Amygdala (tissue), 56 donors: ENCODE data around the gene LMF1.

Source experiments
- DNase-seq, 56 donors: peaks; one replicate each; lab custom pipeline; 2025; lab: John Stamatoyannopoulos, UW

LMF1 gene

DNA sequence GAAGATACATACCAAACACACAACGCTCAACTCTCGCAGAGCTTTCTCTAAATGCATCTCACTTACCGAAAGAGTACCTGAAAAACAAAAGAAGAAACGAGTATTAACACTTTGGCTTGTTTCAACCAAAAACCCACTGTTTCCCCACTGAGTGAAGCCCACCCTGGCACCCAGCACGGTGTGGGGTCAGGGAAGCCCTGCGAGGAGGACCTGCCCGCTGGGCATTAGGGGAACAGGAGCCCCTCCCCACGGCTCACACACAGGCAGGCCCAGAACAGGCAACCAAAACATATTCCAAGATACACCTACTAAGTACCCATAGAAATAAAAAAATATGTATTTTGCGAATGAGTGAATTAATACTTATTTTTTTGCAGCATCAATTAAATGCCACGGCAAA lies 36.6 kb downstream of the LMF1 start:
- no peak for DNase-seq

DNA sequence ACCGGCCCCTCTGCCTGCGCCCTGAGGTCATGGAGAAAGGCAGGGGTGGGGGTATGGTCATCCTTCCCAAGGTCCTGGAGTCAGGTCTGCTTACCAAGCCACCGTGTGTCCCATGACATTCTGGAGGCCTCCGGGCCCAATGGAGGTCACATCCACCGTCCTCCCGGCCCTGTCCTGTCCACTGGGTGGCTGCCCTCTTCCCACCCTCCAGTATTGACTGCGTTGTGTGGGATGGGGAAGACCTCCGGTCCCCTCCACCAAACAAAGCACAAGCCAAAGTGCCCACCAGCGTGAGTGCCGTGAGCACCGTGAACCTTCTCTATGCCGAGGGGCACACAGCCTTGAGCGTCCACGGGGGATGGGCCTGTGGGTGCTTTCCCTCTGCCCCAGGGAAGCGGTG lies 37.2 kb downstream of the LMF1 start:
- no peak for DNase-seq

DNA sequence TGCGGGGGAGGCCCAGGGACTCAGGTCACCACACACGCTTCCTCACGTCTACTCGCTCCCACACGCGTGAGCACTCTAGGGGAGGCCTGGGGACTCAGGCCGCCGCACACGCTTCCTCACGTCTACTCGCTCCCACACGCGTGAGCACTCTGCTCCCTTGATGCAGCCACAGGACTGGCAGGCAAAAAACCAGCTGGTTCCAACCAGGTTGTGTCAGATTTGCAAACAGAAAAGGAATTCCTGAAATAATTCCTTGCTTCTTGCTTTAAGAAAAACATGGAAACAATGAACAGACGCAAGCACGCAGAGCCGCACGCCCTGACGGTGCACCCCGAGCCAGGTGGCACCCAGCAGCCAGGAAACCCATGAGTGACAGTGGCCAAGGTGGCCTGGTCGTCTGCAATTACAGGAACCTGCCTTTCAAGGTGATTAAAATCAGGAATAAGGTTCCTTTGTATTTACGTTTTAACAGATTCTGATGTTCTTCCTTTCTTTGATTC lies 37.9 kb downstream of the LMF1 start:
- DNase-seq = no peak

DNA sequence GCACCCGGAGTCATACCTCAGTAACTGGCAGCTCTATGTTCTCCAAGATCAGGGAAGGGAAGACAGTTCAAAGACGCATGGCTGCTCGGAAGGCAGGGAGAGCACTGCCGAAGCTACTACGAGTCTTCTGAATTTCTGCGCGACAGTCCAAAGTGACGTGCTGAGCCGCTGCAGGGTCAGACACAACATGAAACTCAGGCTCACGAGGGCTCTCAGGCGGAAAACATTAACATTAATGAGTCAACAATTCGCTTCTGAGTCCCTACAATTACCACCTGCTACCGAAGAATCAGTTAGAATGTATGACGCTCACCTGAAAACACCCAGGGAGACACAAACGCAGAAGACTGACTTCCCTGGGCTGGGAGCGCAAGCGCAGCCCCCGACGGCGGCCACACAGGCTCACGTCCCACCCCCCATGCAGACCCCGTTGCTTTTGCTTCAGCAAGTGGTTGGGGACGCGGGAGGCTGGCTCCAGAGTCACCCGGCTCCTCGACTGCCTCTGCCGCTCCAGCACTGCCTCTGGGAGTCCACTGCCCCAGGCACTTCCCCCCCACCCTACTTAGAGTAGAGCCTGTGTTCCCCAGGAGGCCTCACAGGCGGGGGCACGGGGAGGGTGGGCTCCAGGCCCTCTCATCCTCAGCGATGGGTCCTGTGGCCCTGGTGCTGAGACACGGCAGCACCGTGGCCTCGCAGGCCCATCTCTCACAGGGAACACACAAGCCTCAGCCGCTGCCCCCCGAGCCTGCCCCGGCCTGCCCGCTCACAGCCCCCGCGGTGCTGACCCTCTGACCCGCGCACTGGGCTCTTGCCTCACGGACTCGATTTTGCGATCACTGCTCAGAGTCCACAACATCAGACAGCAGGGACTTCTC lies 38.9 kb downstream of the LMF1 start:
- DNase-seq = no peak

DNA sequence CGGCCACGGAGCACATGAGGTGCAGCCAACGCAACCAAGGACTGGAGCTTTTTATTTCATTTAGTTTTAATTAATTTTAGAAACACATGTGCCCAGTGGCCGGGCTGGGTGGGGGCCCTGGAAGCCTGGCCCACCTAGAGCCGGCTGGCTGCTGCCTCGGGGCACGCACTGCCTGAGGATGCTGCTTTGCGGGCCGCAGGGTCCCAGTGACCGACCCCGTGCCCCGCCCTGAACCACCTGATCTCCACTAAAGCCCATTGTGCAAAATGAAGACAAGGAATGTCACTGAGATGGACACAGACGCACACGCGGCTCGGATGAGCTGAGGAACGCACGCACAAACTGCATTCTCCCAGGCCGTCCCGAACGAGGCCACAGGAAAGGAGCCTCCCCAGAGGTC lies 39.6 kb downstream of the LMF1 start:
- DNase-seq = no peak

DNA sequence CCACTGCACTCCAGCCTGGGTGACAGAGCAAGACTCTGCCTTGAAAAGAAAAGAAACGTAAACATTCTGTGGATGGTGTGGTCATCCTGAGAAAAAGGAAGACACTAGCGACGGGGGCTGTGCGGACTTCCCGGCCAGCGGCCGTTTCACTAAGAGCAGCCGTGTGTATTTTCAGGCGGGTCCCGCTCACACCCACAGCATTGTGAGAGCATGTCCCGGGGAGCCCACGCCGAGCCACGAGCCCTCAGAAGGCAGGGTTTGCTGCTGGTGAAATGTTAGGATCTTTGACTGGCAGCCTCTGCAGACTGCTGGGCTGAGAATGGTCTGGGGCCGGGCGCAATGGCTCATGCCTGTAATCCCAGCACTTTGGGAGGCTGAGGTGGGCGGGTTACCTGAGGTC lies 40.3 kb downstream of the LMF1 start:
- DNase-seq = no peak

DNA sequence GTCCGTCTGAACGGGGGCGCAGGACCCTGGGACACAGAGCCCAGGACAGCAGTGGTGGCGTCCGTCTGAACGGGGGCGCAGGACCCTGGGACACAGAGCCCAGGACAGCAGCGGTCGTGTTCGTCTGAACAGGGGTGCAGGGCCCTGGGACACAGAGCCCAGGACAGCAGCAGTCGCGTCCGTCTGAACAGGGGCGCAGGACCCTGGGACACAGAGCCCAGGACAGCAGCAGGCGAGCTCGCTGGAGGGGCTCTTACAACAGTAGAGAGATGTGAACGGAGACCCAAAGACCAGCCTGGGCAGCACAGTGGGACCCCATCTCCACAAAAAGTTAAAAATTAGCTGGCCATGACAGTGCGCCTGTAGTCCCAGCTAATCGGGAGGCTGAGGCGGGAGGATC lies 40.7 kb downstream of the LMF1 start:
- no peak for DNase-seq

DNA sequence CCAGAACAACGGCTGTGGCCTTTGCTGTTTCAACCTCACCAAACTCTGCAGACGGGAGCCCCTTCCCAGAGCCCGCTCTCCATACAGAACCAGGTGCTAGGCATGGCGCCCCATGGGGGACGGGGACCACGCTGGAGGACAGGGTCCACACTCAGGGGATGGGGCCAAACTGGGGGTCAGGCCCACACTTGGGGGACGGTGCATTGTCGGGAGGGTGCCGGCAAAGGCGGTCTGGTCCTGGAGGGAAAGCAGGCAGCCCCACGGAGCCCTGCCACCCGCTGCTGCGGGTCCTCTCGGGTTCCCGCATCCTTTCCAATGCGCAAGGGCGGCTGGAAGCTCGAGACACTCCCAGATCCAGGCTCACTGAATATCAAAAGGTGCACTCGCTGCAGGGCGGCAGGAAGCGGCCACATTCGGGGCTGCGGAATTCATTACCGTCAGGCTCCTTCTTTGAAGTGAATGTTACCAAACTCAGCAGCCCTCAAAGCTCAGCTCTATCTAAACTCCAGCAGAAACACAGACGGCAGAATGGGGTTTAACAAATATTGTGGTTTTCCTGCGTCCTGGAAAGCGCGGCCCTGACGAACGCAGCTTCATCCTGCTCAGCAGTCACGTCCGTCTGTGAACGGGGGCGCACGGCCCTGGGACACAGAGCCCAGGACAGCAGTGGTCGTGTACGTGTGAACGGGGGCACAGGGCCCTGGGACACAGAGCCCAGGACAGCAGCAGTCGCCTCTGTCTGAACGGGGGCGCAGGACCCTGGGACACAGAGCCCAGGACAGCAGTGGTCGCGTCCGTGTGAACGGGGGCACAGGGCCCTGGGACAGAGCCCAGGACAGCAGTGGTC lies 41.3 kb downstream of the LMF1 start:
- DNase-seq = no peak

DNA sequence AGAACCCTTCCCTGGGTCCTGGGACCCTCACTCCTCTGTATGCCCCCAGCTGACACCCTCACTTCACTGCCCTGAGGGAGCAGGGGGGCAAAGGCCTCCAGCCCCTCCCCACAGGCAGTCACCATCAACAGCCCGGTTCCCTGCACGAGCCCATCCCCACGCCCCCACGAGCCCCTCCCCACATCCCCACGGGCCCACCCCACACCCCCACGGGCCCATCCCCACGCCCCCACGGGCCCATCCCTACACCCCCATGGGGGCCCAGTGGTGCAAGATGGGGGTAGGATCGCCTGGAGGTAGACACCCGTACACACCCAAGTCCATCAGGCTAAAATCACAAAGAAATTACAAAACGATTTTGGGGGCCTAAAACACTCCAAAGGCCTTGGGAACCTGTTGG lies 42.3 kb downstream of the LMF1 start:
- no peak for DNase-seq

DNA sequence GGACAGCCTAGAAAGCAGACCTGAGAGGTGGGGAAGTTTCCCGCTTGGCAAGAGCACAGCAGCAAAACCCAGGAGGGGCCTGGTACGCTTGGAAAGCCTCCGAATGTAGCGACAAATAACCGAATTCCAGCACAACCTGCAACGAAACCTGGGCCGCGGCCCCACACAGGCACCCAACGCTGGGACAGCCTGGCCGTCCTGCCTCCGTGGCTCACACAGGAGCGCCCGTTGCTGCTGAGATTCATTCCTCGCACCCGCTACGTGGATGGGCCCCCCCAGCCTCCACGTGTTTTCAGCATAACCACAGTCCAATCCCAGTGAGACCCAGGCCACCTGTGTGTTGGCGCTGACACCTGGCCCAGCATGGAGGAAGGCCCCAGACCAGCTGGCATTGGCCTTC lies 42.9 kb downstream of the LMF1 start:
- DNase-seq = no peak

DNA sequence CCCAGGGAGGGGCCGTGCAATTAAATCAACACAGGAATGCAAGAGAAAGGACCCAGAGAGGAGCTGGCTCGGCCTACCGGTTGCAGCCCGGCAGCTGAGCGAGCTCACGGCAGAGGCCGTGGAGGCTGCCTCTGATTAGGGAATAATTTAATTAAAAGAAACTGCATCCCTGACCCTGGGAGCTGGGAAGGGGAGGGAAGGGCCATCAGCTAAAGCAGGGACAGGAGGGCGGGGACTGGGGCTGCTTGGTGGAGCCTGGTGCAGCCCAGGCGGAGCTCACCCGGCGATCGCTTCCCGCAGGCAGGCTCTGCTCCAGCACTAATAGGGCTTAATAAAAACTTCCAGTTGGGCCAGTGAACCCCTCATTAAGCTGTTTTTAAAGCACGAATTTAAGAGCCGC lies 43.4 kb downstream of the LMF1 start:
- DNase-seq = no peak

DNA sequence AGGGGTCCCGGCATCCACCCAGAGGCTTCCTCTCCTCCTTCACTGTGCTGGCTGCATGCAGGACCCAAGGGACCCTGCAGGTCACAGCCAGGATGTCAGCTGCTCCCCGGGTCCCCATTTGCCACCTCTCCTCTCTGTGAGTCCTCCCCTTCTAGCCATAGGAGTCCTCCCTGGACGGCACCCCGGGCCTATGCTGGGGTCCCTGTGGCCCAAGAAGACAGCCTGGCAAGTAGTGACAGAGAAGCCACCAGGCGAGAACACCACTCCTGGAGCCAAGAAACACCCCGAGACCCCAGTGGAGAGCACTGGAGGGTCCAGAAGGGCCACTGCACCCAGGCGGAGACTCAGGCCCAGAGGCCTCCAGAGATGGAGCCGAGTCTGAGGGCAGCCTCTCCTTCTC lies 44.1 kb downstream of the LMF1 start:
- DNase-seq = no peak

DNA sequence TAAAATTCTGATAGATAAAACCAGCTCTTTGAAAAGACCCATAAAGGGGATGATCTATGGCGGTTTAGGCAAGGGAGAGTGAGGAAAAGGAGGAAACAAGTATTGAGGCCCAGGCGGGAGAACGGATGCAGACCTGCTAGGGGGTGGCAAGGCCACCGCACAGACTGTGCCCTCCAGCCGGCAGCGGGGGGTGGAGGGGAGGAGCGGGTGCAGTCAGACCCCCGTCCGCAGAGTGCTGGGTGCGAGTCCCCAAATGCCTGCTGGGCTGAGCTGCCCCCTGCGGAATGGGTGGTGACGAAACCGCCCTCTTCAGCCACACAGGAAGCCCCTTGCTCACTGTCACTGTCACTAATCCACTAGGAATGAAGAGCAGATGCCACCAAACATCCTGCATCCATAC lies 46.0 kb downstream of the LMF1 start:
- no peak for DNase-seq

DNA sequence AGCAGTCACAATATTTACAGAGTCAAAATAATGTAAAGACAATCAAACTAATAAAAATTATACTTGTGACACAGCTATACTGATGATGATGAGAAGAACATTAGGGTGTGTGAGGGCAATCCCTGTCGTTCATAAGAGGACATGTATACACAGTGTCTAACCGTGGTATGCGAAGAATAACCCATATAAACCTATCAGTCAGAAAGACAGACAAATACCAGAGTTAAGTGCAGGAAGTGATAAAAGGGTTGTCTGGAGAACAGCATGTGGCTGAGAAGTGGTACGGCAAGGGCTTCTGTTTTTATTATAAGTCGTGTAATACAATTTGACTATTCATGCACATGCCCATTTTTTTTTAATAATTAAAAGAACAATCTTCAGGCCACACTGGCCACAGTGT lies 46.7 kb downstream of the LMF1 start:
- no peak for DNase-seq

DNA sequence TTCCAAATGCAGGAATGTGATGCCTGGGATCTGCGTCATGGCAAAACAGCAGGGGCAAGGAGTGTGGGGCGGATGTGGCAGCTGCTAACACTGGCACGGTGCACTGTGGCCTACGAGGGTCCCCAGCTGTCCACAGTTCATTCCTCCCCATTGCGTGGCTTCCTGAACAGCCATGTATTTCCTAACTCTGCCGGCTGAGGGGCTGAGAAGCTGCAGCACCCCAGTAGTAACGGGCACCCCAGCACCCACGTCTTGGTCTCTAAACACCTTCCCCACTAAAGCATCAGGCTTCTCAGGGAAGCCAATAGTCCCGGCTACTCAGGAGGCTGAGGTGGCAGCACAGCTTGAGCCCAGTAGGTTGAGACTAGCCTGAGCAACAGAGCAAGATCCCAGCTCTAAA lies 47.6 kb downstream of the LMF1 start:
- no peak for DNase-seq

DNA sequence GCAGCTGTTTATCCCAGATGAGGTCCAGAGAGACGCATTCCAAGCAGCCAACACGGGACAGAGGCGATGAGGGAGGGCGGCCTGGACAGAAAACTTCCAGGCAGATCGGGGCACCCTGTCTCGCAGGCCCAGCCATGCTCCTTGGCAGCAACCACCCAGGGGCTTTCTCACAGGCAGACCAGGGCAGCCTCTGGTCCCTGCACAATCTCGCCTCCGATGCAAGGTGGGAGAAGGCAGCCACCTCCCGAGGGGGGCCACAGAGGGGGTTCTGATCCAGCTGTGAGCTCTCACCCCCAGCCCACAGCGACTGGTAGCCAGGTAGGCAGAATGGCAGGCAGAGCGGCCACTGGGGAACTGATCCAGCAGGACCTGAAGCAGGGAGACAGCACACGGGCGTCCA lies 48.7 kb downstream of the LMF1 start:
- DNase-seq = no peak

DNA sequence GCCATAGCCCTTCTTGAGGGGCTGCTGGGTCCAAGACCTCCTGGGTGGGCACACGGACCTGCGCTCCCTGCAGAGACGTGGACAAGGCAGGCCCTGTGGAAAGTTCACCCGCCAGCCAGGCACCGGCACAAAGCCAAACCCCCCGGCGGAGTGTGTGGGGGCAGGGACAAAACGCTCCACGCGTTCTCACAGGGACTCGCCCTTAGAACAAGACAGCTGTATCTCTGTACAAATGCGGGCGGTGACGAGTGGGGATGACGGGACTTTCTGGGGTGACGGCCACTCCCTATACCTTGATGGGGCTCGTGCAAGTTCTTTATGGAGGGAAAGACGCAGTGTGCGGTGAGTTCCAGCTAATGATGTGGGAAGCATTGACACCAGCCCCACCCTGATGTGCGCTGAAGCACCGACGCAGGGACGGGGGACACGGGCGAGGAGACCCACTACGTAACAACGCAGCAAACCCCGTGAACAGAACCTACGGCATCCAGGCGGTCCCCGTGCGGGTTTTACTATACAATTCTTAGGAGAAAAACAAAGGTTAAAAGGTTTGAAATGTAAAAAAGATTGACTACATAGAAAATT lies 49.4 kb downstream of the LMF1 start:
- peak in 11 of 56 donors; percentile 10 to 56 (median 34) for DNase-seq

DNA sequence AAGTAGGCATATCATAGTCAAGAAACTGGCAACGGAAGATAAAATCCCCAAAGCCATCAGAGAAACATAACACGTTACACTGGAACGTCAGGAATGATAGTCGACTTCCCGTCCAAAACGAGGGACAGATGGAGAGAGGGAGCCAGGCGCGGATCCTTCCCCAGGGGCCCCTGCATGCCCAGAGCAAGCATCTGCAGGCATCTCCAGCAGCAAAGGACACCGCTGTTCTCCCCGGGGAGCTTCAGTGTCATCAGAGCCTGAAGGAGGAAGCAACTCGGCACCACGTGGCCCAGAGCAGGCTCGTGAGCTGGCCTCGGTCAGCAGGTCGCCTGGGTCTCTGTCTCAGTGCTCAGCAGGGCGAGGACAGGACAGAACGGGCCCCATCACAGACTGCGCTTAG lies 50.1 kb downstream of the LMF1 start:
- DNase-seq = peak in 17 of 56 donors; percentile 14 to 60 (median 31)

DNA sequence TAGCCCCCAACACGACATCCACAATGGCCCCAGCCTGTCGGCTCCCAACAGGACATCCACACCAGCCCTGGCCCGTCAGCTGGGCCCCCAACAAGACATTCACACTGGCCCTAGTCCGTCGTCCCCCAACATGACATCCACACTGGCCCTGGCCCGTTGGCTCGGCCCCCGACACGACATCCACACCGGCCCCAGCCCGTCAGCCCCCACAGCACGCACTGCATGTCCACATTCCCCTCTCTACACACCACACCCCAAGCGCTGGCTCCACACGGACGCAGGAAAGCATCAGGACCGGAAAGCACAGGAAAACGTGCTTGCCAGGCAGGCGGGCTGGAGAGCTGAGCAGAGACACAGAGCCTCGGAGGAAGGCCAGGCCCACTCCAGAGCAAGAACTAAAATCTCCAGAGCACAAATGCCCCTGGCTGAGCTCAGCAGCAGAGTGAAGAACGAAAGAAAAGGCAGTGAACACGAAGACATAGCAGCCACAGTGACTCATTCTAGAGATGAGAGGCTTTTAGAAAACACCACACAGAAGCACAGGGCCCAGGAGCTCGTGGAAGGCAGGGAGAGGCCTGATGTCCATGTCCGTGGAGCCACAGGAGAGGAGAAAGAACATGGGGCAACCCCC lies 50.6 kb downstream of the LMF1 start:
- no peak for DNase-seq

DNA sequence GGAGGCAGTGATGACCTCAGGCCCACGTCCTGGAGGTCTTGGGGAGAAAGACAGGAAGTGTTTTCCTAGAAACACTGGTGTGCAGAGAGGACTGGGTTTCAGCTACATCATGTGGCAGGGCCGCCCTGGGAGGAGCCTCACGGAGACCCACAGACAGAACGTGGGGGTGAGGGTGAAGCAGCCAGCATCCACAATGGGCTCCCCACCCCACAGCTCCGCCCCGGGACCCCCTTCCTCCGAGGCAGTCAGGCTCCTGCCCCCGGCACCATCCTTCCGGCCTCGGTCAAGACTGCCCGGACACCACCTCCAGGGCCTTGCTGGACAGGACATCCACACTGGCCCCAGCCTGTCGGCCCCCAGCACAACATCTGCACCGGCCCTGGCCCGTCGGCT lies 51.1 kb downstream of the LMF1 start:
- DNase-seq = no peak
